ENCODE data around the gene ERAP2.
A peak's percentile ranks its signal among the peaks of the same experiment; 100 is the strongest.

ERAP2 gene

GRCh38 chr5:96962540-96962991 lies 86.3 kb downstream of the ERAP2 start:
- TF ChIP-seq POLR2AphosphoS5 (IDR thresholded peaks at IDR 0.05; ENCODE audit: borderline replicate concordance, low read depth, low read length) (no peak), FOXP2 (optimal IDR thresholded peaks at IDR 0.05; ENCODE audit: control extremely low read depth, extremely low read length, insufficient read depth) (no peak), EZH2 (IDR thresholded peaks at IDR 0.05) (no peak)
- Histone ChIP-seq H3K4me3 (peak overlapping the region; percentile 65), H3K9me3 (ENCODE audit: low read depth, low read length) (no peaks in the 10 kb centered on the region), H3K9ac (ENCODE audit: insufficient read length) (peak overlapping the region; percentile 9), H3K36me3 (ENCODE audit: insufficient read depth, low read length) (no peaks in the 10 kb centered on the region), H3K27ac (peak overlapping the region; percentile 93)
- DNase-seq (ENCODE audit: low read depth, low spot score), result no peak

- Histone ChIP-seq H3K9me3 (ENCODE audit: low read depth, low read length) (no peaks in the 10 kb centered on the region), H3K9ac (ENCODE audit: insufficient read length) (no peak overlapping the region), H3K27ac (peak overlapping the region; percentile 93), H3K36me3 (ENCODE audit: insufficient read depth, low read length) (no peaks in the 10 kb centered on the region), H3K4me3 (peak overlapping the region; percentile 65)
- DNase-seq (ENCODE audit: low read depth, low spot score), result no peak
- TF ChIP-seq EZH2 (IDR thresholded peaks at IDR 0.05), result no peak
- no peak for TF ChIP-seq FOXP2 (optimal IDR thresholded peaks at IDR 0.05; ENCODE audit: control extremely low read depth, extremely low read length, insufficient read depth)
- TF ChIP-seq POLR2AphosphoS5 (IDR thresholded peaks at IDR 0.05; ENCODE audit: borderline replicate concordance, low read depth, low read length), result no peak
Observed at GRCh38 chr5:96963267-96963666, 87.0 kb downstream of the ERAP2 start.

- H3K4me3 ChIP-seq, result no peak overlapping the region
- TF ChIP-seq FOXP2 (optimal IDR thresholded peaks at IDR 0.05; ENCODE audit: control extremely low read depth, extremely low read length, insufficient read depth), result no peak
- DNase-seq (ENCODE audit: low read depth, low spot score), result no peak
- no peaks in the 10 kb centered on the region for H3K36me3 ChIP-seq (ENCODE audit: insufficient read depth, low read length)
- H3K9ac ChIP-seq (ENCODE audit: insufficient read length), result no peak overlapping the region
- H3K27ac ChIP-seq, result no peak overlapping the region
- no peaks in the 10 kb centered on the region for H3K9me3 ChIP-seq (ENCODE audit: low read depth, low read length)
Observed at GRCh38 chr5:96966801-96967200, 90.5 kb downstream of the ERAP2 start.

GRCh38 chr5:96967400-96967799 lies 91.1 kb downstream of the ERAP2 start:
- no peaks in the 10 kb centered on the region for H3K36me3 ChIP-seq (ENCODE audit: insufficient read depth, low read length)
- TF ChIP-seq POLR2AphosphoS5 (IDR thresholded peaks at IDR 0.05; ENCODE audit: borderline replicate concordance, low read depth, low read length) (no peak), FOXP2 (optimal IDR thresholded peaks at IDR 0.05; ENCODE audit: control extremely low read depth, extremely low read length, insufficient read depth) (no peak), EZH2 (IDR thresholded peaks at IDR 0.05) (no peak)
- no peaks in the 10 kb centered on the region for H3K9me3 ChIP-seq (ENCODE audit: low read depth, low read length)
- H3K9ac ChIP-seq (ENCODE audit: insufficient read length), result no peak overlapping the region
- H3K4me3 ChIP-seq, result no peak overlapping the region
- H3K27ac ChIP-seq, result peak overlapping the region; percentile 80; the same call in 1 of the 2 replicates
- DNase-seq (ENCODE audit: low read depth, low spot score), result no peak

GRCh38 chr5:96968074-96968473 lies 91.8 kb downstream of the ERAP2 start:
- Histone ChIP-seq H3K27ac (peak overlapping the region; percentile 80), H3K4me3 (peak overlapping the region; percentile 13; the same call in 1 of the 2 replicates), H3K9ac (ENCODE audit: insufficient read length) (peak overlapping the region; percentile 51), H3K36me3 (ENCODE audit: insufficient read depth, low read length) (no peaks in the 10 kb centered on the region), H3K9me3 (ENCODE audit: low read depth, low read length) (no peaks in the 10 kb centered on the region)
- no peak for DNase-seq (ENCODE audit: low read depth, low spot score)
- TF ChIP-seq EZH2 (IDR thresholded peaks at IDR 0.05), result no peak
- TF ChIP-seq POLR2AphosphoS5 (IDR thresholded peaks at IDR 0.05; ENCODE audit: borderline replicate concordance, low read depth, low read length), result no peak
- no peak for TF ChIP-seq FOXP2 (optimal IDR thresholded peaks at IDR 0.05; ENCODE audit: control extremely low read depth, extremely low read length, insufficient read depth)

- Histone ChIP-seq H3K9me3 (ENCODE audit: low read depth, low read length) (no peaks in the 10 kb centered on the region), H3K36me3 (ENCODE audit: insufficient read depth, low read length) (no peaks in the 10 kb centered on the region), H3K9ac (ENCODE audit: insufficient read length) (peak overlapping the region; percentile 51), H3K27ac (peak overlapping the region; percentile 80), H3K4me3 (peak overlapping the region; percentile 42)
- DNase-seq (ENCODE audit: low read depth, low spot score), result no peak
- TF ChIP-seq FOXP2 (optimal IDR thresholded peaks at IDR 0.05; ENCODE audit: control extremely low read depth, extremely low read length, insufficient read depth) (no peak), EZH2 (IDR thresholded peaks at IDR 0.05) (no peak), POLR2AphosphoS5 (IDR thresholded peaks at IDR 0.05; ENCODE audit: borderline replicate concordance, low read depth, low read length) (no peak)
Observed at GRCh38 chr5:96968614-96969013, 92.3 kb downstream of the ERAP2 start.
